Activated CD4-positive, alpha-beta T cell treated with anti-CD3 and anti-CD28 coated beads for 48 hours (primary cell): ENCODE measurements around the gene TMEM132E.

Source experiments
- DNase-seq: peaks from one replicate; pipeline ENCODE4 v3.0.0-alpha.2; 2020

Gene TMEM132E

DNA sequence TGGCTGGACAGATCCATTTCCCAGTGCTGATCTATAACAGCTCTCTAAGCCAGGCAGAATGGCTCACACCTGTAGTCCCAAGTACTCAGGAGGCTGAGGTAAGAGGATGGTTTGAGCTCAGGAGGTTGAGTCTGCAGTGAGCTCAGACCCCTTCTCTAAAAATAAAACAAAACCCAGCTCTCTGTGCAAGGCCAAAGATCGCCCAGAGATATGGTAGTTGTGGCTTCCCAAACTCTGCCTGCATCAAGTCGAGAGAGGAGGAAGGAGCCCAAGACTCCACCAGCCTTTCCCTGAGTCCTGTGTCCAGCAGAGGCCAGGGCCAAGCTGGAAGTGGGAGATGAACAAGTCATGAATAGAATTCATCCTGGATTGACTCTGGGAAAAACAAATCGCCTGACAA lies 88.8 kb downstream of the TMEM132E start:
- no peak for DNase-seq

DNA sequence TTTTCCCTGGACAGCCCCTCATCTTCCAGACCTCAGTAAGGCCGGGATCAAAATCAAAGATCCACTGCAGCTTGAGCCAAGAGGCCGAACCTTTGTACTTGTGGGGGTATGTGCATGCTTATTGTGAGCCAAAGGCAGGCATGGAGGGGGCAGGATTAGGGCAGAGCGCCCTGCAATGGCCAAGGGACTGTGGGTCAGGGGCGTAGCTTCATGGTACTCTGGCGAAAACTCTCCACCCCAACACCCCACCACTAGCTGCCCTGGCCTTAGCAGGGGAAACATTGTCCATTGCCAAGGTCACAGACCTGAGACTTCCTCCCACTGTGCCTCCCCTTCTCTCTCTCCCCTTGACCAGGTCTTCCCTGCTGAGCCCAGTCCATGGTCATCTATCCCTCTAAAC lies 90.1 kb downstream of the TMEM132E start:
- DNase-seq, result no peak

- no peak for DNase-seq
Observed at GRCh38 chr17:34670618-34671017, 91.2 kb downstream of the TMEM132E start.

- DNase-seq, result no peak
Observed at GRCh38 chr17:34671191-34671590, 91.8 kb downstream of the TMEM132E start.

DNA sequence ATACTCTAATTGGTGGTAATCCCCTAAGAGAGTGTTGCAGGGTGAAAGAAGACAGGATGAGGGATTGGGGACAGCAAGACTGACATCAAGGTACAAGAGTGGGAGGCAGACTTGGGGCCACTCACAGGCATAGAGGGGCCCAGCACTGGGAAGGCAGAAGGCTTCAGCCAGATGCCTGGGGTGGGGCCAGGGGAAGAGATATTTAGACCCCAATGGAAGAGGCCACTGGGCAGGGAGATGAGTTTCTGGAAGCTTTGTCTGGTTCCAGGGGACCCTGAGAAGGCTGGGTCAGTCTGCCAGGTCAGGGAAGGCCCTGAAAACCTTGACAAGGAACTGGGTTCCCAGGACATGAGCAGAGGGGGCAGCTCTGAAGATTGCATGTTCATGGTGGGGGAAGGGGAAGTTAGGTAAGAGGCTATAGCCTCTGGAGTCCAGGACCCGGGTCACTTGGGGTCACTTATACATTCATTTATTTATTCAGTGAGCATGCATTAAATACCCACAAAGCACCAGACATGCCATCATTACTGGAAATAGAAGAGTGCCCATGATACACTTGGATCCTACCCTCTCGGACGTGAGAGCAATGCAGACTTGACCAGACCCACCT lies 92.9 kb downstream of the TMEM132E start:
- no peak for DNase-seq

GRCh38 chr17:34673516-34673915 lies 94.1 kb downstream of the TMEM132E start:
- no peak for DNase-seq

DNA sequence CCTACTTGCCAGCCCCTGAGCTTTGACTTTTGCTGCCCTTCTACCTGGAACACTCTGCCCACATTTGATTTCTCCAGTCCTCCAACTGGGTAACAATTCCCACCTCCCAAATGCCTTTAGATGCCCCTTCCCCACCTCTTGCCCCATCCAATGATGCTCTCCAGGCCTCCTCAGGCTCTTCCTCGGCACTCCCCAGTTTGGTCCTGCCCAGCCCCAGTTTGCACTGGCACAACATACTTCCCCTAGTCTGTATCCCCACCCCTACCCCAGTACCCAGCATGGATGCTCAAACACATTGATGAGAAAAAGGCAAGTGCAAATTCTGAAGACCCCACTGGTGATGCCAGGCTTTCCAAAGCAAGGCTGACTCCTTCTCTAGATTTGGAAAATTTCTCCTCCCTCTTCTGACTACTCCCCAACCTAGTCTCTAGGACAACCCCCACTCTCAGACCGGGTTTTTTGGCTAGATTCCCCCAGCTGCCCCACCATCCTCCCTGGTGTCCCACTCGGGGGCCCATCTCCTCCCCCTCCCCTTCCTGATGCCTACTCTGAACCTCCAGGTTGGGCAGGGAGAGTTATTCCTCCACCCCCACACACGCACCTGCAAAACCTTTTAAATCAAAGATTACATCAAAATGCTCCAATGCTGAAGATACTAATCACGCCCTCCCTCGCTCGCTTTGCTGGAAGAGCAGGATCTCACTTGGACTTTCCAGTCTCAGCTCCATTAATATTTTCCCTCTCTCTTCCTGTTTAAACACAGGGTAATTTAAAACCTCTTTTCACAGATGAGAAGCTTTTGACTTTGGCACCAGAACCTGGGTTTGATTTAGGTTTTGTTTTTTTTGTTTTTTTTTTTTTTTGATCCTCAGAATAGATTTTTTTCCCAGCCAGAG lies 94.9 kb downstream of the TMEM132E start:
- no peak for DNase-seq

DNA sequence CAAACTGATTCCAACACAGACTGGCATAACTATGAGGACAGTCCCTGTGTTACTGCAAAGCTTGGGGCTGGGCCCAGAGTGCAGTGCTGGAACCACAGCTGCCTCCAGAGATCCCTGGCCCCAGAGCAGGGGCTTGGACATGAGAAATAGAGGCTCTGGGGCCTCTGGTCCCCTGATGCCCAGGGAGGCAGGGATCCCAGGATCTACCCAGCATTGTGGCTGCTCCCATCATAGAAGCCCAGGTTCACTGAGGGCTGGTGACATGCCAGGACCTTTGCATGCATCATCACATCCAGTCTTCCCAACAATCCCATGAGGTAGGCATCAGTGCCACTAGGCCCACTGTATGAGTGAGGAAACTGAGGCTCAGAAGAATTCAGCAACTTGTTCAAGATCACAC lies 95.8 kb downstream of the TMEM132E start:
- DNase-seq, result no peak

GRCh38 chr17:34675605-34676004 lies 96.2 kb downstream of the TMEM132E start:
- DNase-seq, result no peak

DNA sequence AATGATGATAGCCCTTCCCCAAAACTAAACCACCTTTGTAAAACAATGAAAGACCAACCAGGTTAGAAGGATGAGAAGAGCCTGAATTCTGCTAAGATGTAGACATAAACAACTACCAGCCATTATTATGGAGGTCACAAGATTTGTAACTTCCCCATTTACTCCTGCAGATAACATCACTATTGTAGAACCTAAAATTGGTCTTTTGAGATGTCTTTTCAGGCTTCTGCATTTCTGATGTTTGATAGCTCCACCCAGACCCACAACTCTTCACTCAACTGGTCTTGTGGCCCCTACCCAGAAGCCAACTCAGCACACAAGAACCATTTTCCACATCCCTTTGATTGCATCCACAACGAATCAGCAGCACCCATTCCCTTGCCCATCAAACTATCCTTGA lies 100.8 kb downstream of the TMEM132E start:
- no peak for DNase-seq

DNA sequence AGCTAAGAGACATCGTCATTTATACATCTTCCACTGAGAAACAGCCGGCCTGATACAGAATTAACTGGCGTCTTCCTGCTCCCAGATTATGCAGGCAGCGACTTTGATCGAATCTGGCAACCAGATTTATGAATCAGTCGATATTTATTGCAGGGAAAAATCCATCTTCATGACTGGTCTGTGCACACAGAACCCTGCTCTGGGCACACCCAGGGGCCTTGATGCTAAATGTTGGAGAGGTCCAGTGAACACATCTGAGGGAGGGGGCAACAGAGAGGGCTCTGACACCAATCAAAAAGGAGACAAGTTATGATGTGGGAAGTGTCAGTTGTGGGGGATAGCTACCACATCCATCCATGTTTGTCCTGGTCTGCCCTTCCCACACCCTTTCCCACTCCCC lies 102.9 kb downstream of the TMEM132E start:
- no peak for DNase-seq

- no peak for DNase-seq
Observed at GRCh38 chr17:34683390-34683789, 104.0 kb downstream of the TMEM132E start.
